HG03571 (cell line): ENCODE measurements around the gene LDLR.
"Not testable (repeated sequence)": the region's sequence is repeated elsewhere in the genome, so short reads cannot be mapped to it uniquely, and the experiment has no call there.

Source experiments
- ATAC-seq: cut with Tn5 transposase; IDR thresholded peaks from one replicate; pipeline ENCODE4 v1.9.1; 2021; ENCODE audit not compliant: unreplicated experiment

Gene LDLR

GRCh38 chr19:11070123-11070522 lies 19.1 kb upstream of the LDLR start:
- ATAC-seq = no peak

- ATAC-seq = no peak
These were observed 15.7 kb upstream of the LDLR start for GRCh38 chr19:11073568-11073967.

GRCh38 chr19:11076792-11077191 lies 12.5 kb upstream of the LDLR start:
- ATAC-seq = not testable (repeated sequence)

- no peak for ATAC-seq
These were observed 10.4 kb upstream of the LDLR start for GRCh38 chr19:11078893-11079292.

GRCh38 chr19:11079999-11080398 lies 9.3 kb upstream of the LDLR start:
- no peak for ATAC-seq

GRCh38 chr19:11087870-11088505 lies 1.3 kb upstream of the LDLR start:
- no peak for ATAC-seq

- no peak for ATAC-seq
These were observed 583 bp upstream of the LDLR start for GRCh38 chr19:11088506-11089253.

GRCh38 chr19:11090014-11090263 lies 676 bp downstream of the LDLR start:
- ATAC-seq = not testable (repeated sequence)

GRCh38 chr19:11090264-11090996 lies 1.2 kb downstream of the LDLR start:
- peak; percentile 65 for ATAC-seq

- ATAC-seq = no peak
These were observed 1.9 kb downstream of the LDLR start for GRCh38 chr19:11090997-11091702.

- no peak for ATAC-seq
These were observed 2.5 kb downstream of the LDLR start for GRCh38 chr19:11091703-11092153.

GRCh38 chr19:11092181-11092538 lies 2.9 kb downstream of the LDLR start:
- no peak for ATAC-seq

GRCh38 chr19:11093689-11094238 lies 4.5 kb downstream of the LDLR start:
- no peak for ATAC-seq

- ATAC-seq = no peak
These were observed 5.2 kb downstream of the LDLR start for GRCh38 chr19:11094520-11094894.

- peak; percentile 47 for ATAC-seq
These were observed 7.1 kb downstream of the LDLR start for GRCh38 chr19:11096210-11096841.

GRCh38 chr19:11097367-11097766 lies 8.1 kb downstream of the LDLR start:
- not testable (repeated sequence) for ATAC-seq

- no peak for ATAC-seq
These were observed 9.1 kb downstream of the LDLR start for GRCh38 chr19:11098327-11098726.

- no peak for ATAC-seq
These were observed 9.6 kb downstream of the LDLR start for GRCh38 chr19:11098861-11099260.

- no peak for ATAC-seq
These were observed 10.8 kb downstream of the LDLR start for GRCh38 chr19:11100049-11100448.

GRCh38 chr19:11101057-11101456 lies 11.8 kb downstream of the LDLR start:
- no peak for ATAC-seq

- no peak for ATAC-seq
These were observed 13.7 kb downstream of the LDLR start for GRCh38 chr19:11102944-11103343.
